HFFc6 (cell line): Measurements from ENCODE around the gene LILRA5. TPM values are rescaled to one million over a fixed set of nuclear protein-coding genes. Genes with fewer than 3 reads are reported as not detected.
"Not testable (repeated sequence)": the region's sequence is repeated elsewhere in the genome, so short reads cannot be mapped to it uniquely, and the experiment has no call there.

Experiments
- DNase-seq: peaks from one replicate; pipeline ENCODE4 v3.0.0-alpha.2; 2018
- H3K27ac Mint-ChIP-seq: 2 replicates; pipeline ENCODE4 v1.8.0; 2020; ENCODE audit warnings: mild to moderate bottlenecking, mixed read lengths
- H3K27me3 Mint-ChIP-seq: 2 replicates; pipeline ENCODE4 v1.8.0; 2021; ENCODE audit warnings: mild to moderate bottlenecking, moderate library complexity, mixed read lengths; ENCODE audit not compliant: insufficient read depth
- H3K36me3 Mint-ChIP-seq: 2 replicates; pipeline ENCODE4 v1.8.0; 2021; ENCODE audit warnings: low read depth, mixed read lengths
- H3K4me1 Mint-ChIP-seq: 2 replicates; pipeline ENCODE4 v1.8.0; 2020; ENCODE audit warnings: low read depth, mixed read lengths
- H3K4me3 Mint-ChIP-seq: 2 replicates; pipeline ENCODE4 v1.8.0; 2020; ENCODE audit warnings: mild to moderate bottlenecking, moderate library complexity, mixed read lengths
- H3K9me3 Mint-ChIP-seq: 2 replicates; pipeline ENCODE4 v1.8.0; 2020; ENCODE audit warnings: mild to moderate bottlenecking, mixed read lengths
- total RNA-seq, 6 experiments: library from RNA; stranded (reverse); fragmentation: NEBNext Ultra II Directional; extraction: Animal tissue kit (Norgen Biotek cat#: 25700); gene quantifications; 2 replicates in 1 of 6; 3 replicates in 5 of 6; pipeline ENCODE4 v1.2.3, GENCODE V29; 2021
- TF ChIP-seq, protein P1 (sequence below): fragments of 200-600 bp; sonication (generic); IDR thresholded peaks from 2 replicates; pipeline ENCODE4 v1.5.0; 2021; ENCODE audit warnings: antibody characterized with exemption, mild to moderate bottlenecking

Gene LILRA5
- total RNA-seq, 6 experiments from 2014 or later: not detected

DNA sequence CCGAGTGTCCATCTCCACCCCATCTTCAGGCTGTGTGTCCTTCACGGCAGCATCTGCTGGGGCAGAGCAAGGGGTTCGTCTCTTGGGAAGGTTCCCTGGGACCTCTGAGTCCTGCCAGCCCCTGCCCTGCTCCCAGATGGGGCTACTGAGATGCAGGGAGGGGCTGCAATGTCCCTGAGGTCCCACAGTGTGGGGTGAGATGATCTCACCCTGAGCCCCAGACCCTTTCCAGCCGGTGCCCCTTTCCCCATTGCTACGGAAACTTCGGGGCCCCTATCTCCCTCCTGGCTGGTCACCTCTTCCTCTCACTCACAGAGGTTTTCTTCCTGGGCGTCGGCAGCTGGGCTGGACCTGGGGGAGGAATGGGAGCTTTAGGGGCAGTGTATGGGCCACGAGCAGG is 37.0 kb downstream of the LILRA5 start:
- TF ChIP-seq, protein P1, sequence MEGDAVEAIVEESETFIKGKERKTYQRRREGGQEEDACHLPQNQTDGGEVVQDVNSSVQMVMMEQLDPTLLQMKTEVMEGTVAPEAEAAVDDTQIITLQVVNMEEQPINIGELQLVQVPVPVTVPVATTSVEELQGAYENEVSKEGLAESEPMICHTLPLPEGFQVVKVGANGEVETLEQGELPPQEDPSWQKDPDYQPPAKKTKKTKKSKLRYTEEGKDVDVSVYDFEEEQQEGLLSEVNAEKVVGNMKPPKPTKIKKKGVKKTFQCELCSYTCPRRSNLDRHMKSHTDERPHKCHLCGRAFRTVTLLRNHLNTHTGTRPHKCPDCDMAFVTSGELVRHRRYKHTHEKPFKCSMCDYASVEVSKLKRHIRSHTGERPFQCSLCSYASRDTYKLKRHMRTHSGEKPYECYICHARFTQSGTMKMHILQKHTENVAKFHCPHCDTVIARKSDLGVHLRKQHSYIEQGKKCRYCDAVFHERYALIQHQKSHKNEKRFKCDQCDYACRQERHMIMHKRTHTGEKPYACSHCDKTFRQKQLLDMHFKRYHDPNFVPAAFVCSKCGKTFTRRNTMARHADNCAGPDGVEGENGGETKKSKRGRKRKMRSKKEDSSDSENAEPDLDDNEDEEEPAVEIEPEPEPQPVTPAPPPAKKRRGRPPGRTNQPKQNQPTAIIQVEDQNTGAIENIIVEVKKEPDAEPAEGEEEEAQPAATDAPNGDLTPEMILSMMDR: no peak
- no peak for DNase-seq
- Mint-ChIP-seq H3K4me3 (no peak overlapping the region), H3K27me3 (peaks cover 47% of the 10 kb centered on the region), H3K4me1 (no peaks in the 10 kb centered on the region), H3K36me3 (no peaks in the 10 kb centered on the region), H3K27ac (no peak overlapping the region), H3K9me3 (no peaks in the 10 kb centered on the region)

DNA sequence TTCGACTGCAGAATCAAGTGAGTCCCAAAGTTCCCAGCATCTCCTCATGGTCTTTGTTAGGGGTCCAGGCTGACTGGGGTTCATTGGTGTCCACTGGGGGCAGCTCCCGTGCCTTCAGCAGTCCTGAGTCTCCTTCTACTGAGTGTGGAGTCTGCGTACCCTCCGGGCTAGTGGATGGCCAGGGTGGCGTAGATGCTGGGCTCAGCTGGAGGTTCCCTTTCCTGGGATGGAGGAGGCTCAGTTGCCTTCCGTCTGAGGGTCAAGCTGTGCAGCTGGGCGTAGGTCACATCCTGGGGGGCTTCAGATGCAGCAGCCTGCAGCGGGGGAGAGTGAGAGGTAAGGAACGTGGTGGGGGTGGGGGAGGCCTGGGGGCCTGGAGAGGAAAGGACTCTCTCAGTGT is 38.5 kb downstream of the LILRA5 start:
- DNase-seq, H3K4me1 Mint-ChIP-seq, H3K27ac Mint-ChIP-seq, H3K4me3 Mint-ChIP-seq, H3K9me3 Mint-ChIP-seq, H3K36me3 Mint-ChIP-seq: not testable (repeated sequence)
- H3K27me3 Mint-ChIP-seq: peaks cover 40% of the 10 kb centered on the region

GRCh38 chr19:54273821-54274220 is 39.1 kb downstream of the LILRA5 start:
- Mint-ChIP-seq H3K4me1 (no peaks in the 10 kb centered on the region), H3K27ac (no peak overlapping the region), H3K36me3 (no peaks in the 10 kb centered on the region), H3K27me3 (peaks cover 35% of the 10 kb centered on the region), H3K4me3 (no peak overlapping the region), H3K9me3 (no peaks in the 10 kb centered on the region)
- TF ChIP-seq, protein P1: no peak
- DNase-seq: no peak

DNA sequence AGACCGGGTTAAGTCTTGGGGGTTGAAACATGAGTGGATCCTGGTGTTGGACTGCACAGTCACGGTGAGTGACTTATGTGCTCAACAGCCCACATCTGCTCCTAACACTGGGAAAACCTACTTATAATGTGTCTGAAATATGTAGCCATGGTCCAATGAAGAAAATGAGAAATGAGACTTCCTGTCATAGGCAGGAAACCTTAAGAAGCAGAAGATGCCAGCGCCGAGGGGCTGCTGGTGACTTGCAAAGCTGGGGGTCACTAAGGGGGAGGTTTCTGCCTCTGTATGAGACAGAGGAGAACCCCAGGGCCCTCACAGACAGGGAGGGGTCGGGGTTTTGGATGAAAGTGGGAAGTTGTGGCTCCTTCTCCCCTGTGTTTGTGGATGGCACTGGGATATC is 40.8 kb downstream of the LILRA5 start:
- not testable (repeated sequence) for DNase-seq, H3K9me3 Mint-ChIP-seq, H3K4me1 Mint-ChIP-seq, H3K27ac Mint-ChIP-seq, H3K36me3 Mint-ChIP-seq, H3K4me3 Mint-ChIP-seq
- H3K27me3 Mint-ChIP-seq: peaks cover 32% of the 10 kb centered on the region

GRCh38 chr19:54271587-54271986 is 41.4 kb downstream of the LILRA5 start:
- H3K27me3 Mint-ChIP-seq: peaks cover 34% of the 10 kb centered on the region
- not testable (repeated sequence) for H3K36me3 Mint-ChIP-seq, H3K27ac Mint-ChIP-seq, DNase-seq, H3K4me1 Mint-ChIP-seq, H3K9me3 Mint-ChIP-seq, H3K4me3 Mint-ChIP-seq

DNA sequence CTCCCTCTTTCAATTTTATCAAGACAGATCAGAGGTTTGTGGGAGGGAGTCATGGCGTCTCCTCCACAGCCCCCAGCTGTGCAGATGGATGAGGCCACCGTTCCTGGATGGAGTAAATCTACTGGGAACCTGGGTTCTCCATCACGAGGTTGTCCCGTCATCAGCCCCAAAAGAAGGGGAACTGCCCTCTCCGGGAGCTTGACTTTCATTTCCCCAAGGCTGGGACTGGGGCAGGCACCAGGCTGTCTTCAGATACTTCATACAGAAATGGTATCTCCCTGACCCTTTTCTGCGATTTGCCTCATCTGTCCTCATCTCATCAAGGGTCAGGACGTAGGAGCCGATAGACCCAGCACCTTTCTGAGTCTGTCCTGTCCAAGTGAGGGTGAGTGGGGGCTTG is 41.9 kb downstream of the LILRA5 start:
- H3K27ac Mint-ChIP-seq: no peak overlapping the region
- DNase-seq: no peak
- H3K36me3 Mint-ChIP-seq: no peaks in the 10 kb centered on the region
- TF ChIP-seq, protein P1: no peak
- H3K4me3 Mint-ChIP-seq: no peak overlapping the region
- no peaks in the 10 kb centered on the region for H3K4me1 Mint-ChIP-seq
- peaks cover 32% of the 10 kb centered on the region for H3K27me3 Mint-ChIP-seq
- H3K9me3 Mint-ChIP-seq: no peaks in the 10 kb centered on the region

GRCh38 chr19:54268936-54269335 is 44.0 kb downstream of the LILRA5 start:
- no peak overlapping the region for H3K27ac Mint-ChIP-seq
- DNase-seq: no peak
- no peaks in the 10 kb centered on the region for H3K9me3 Mint-ChIP-seq
- no peaks in the 10 kb centered on the region for H3K4me1 Mint-ChIP-seq
- peaks cover 25% of the 10 kb centered on the region for H3K27me3 Mint-ChIP-seq
- no peak overlapping the region for H3K4me3 Mint-ChIP-seq
- no peaks in the 10 kb centered on the region for H3K36me3 Mint-ChIP-seq
- TF ChIP-seq, protein P1: no peak
